ENCODE measurements around the gene SPRYD3.

The SPRYD3 gene

GRCh38 chr12:53056296-53056695, 22.9 kb downstream of the SPRYD3 start:
- no peak overlapping the region for H3K4me3 ChIP-seq (ENCODE audit: low read length)
- TF ChIP-seq CTCF (IDR thresholded peaks at IDR 0.05; ENCODE audit: insufficient read depth, low read depth, low read length, missing control alignments): no peak
- no peak for DNase-seq (ENCODE audit: low read depth)

GRCh38 chr12:53055471-53056266, 23.5 kb downstream of the SPRYD3 start:
- TF ChIP-seq CTCF (IDR thresholded peaks at IDR 0.05; ENCODE audit: insufficient read depth, low read depth, low read length, missing control alignments): no peak
- no peak for DNase-seq (ENCODE audit: low read depth)
- H3K4me3 ChIP-seq (ENCODE audit: low read length): no peak overlapping the region

- H3K4me3 ChIP-seq (ENCODE audit: low read length): peak overlapping the region; percentile 64
- TF ChIP-seq CTCF (IDR thresholded peaks at IDR 0.05; ENCODE audit: insufficient read depth, low read depth, low read length, missing control alignments): no peak
- DNase-seq (ENCODE audit: low read depth): peak; percentile 97
These were observed 24.9 kb downstream of the SPRYD3 start for GRCh38 chr12:53054112-53054878.

- peak; percentile 84 for DNase-seq (ENCODE audit: low read depth)
- peak; percentile 96 for TF ChIP-seq CTCF (IDR thresholded peaks at IDR 0.05; ENCODE audit: insufficient read depth, low read depth, low read length, missing control alignments)
- peak overlapping the region; percentile 64 for H3K4me3 ChIP-seq (ENCODE audit: low read length)
These were observed 25.7 kb downstream of the SPRYD3 start for GRCh38 chr12:53053218-53054111.

GRCh38 chr12:53052419-53053217, 26.6 kb downstream of the SPRYD3 start:
- peak overlapping the region; percentile 64 for H3K4me3 ChIP-seq (ENCODE audit: low read length)
- DNase-seq (ENCODE audit: low read depth): peak; percentile 48
- TF ChIP-seq CTCF (IDR thresholded peaks at IDR 0.05; ENCODE audit: insufficient read depth, low read depth, low read length, missing control alignments): no peak

GRCh38 chr12:53051881-53052412, 27.2 kb downstream of the SPRYD3 start:
- H3K4me3 ChIP-seq (ENCODE audit: low read length): peak overlapping the region; percentile 1
- DNase-seq (ENCODE audit: low read depth): no peak
- no peak for TF ChIP-seq CTCF (IDR thresholded peaks at IDR 0.05; ENCODE audit: insufficient read depth, low read depth, low read length, missing control alignments)
